ENCODE results near the gene TRMT61A.

DNA sequence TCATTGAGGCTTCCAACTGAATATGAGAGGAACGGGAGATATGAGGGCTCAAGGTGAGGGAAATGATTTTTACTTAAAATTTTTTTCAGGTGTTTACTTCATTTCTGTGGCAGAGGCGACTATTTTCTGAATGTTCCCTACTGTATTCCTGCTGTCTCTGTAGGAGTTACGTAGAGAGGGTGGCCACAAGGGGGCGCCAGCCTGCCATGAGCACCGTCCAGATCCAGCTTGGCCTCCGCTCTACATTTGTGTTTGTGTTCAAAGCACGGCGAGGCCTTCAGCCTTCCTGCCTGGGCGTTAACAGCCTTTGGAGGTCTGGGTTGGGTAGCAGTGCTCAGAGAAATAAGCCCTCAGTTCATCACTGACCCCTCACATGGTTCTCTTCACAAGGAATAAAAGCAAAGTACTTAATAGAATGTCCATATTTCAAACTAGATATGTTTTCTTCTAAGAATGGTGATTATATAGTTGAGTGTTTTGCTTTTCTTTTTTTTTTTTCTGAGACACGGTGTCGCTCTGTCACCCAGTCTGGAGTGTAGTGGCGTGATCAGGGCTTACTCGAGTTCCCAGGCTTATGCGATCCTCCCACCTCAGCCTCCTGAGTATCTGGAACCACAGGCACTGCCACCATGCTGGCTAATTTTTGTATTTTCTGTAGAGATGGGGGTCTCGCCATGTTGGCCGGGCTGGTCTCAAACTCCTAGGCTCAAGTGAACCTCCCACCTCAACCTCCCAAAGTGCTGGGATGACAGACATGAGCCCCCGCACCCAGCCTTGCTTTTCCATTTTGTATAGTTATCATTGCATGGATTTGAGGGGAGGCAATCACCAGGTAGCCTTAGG lies 28.6 kb upstream of the TRMT61A start:
- TF ChIP-seq, protein P1, sequence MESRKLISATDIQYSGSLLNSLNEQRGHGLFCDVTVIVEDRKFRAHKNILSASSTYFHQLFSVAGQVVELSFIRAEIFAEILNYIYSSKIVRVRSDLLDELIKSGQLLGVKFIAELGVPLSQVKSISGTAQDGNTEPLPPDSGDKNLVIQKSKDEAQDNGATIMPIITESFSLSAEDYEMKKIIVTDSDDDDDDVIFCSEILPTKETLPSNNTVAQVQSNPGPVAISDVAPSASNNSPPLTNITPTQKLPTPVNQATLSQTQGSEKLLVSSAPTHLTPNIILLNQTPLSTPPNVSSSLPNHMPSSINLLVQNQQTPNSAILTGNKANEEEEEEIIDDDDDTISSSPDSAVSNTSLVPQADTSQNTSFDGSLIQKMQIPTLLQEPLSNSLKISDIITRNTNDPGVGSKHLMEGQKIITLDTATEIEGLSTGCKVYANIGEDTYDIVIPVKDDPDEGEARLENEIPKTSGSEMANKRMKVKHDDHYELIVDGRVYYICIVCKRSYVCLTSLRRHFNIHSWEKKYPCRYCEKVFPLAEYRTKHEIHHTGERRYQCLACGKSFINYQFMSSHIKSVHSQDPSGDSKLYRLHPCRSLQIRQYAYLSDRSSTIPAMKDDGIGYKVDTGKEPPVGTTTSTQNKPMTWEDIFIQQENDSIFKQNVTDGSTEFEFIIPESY (IDR thresholded peaks at IDR 0.05; ENCODE audit: extremely low read depth, insufficient replicate concordance, low read length) = no peak
- TF ChIP-seq EZH2 (IDR thresholded peaks at IDR 0.05) = no peak
- no peak for TF ChIP-seq POLR2A (IDR thresholded peaks at IDR 0.05; ENCODE audit: borderline replicate concordance, extremely low read depth, insufficient read depth, insufficient read length)
- TF ChIP-seq, protein P2, sequence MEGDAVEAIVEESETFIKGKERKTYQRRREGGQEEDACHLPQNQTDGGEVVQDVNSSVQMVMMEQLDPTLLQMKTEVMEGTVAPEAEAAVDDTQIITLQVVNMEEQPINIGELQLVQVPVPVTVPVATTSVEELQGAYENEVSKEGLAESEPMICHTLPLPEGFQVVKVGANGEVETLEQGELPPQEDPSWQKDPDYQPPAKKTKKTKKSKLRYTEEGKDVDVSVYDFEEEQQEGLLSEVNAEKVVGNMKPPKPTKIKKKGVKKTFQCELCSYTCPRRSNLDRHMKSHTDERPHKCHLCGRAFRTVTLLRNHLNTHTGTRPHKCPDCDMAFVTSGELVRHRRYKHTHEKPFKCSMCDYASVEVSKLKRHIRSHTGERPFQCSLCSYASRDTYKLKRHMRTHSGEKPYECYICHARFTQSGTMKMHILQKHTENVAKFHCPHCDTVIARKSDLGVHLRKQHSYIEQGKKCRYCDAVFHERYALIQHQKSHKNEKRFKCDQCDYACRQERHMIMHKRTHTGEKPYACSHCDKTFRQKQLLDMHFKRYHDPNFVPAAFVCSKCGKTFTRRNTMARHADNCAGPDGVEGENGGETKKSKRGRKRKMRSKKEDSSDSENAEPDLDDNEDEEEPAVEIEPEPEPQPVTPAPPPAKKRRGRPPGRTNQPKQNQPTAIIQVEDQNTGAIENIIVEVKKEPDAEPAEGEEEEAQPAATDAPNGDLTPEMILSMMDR (IDR thresholded peaks at IDR 0.05 in 2 of 3, conservative IDR thresholded peaks at IDR 0.05 in 1 of 3; ENCODE audit: borderline replicate concordance in 1 of 3, insufficient read depth in 1 of 3, low read depth in 2 of 3, low read length in 2 of 3) = peak; percentile 50 to 96 (median 95); a peak in 5 of 6 replicates
- no peak for TF ChIP-seq FOSL1 (IDR thresholded peaks at IDR 0.05; ENCODE audit: low read depth)
- no peak for TF ChIP-seq CEBPB (IDR thresholded peaks at IDR 0.05; ENCODE audit: low read depth)
- TF ChIP-seq, protein P3, sequence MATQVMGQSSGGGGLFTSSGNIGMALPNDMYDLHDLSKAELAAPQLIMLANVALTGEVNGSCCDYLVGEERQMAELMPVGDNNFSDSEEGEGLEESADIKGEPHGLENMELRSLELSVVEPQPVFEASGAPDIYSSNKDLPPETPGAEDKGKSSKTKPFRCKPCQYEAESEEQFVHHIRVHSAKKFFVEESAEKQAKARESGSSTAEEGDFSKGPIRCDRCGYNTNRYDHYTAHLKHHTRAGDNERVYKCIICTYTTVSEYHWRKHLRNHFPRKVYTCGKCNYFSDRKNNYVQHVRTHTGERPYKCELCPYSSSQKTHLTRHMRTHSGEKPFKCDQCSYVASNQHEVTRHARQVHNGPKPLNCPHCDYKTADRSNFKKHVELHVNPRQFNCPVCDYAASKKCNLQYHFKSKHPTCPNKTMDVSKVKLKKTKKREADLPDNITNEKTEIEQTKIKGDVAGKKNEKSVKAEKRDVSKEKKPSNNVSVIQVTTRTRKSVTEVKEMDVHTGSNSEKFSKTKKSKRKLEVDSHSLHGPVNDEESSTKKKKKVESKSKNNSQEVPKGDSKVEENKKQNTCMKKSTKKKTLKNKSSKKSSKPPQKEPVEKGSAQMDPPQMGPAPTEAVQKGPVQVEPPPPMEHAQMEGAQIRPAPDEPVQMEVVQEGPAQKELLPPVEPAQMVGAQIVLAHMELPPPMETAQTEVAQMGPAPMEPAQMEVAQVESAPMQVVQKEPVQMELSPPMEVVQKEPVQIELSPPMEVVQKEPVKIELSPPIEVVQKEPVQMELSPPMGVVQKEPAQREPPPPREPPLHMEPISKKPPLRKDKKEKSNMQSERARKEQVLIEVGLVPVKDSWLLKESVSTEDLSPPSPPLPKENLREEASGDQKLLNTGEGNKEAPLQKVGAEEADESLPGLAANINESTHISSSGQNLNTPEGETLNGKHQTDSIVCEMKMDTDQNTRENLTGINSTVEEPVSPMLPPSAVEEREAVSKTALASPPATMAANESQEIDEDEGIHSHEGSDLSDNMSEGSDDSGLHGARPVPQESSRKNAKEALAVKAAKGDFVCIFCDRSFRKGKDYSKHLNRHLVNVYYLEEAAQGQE (IDR thresholded peaks at IDR 0.05; ENCODE audit: low read depth) = no peak
- TF ChIP-seq, protein P4, sequence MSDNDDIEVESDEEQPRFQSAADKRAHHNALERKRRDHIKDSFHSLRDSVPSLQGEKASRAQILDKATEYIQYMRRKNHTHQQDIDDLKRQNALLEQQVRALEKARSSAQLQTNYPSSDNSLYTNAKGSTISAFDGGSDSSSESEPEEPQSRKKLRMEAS (IDR thresholded peaks at IDR 0.05) = no peak
- no peak for TF ChIP-seq SP1 (IDR thresholded peaks at IDR 0.05; ENCODE audit: low read depth)
- no peak for TF ChIP-seq EZH2phosphoT487 (IDR thresholded peaks at IDR 0.05; ENCODE audit: borderline replicate concordance)
- TF ChIP-seq YY1 (IDR thresholded peaks at IDR 0.05; ENCODE audit: extremely low read depth, insufficient replicate concordance, low read depth, low read length) = no peak
- TF ChIP-seq SRF (IDR thresholded peaks at IDR 0.05; ENCODE audit: low read depth) = no peak
